Stomach (tissue), 9 donors: ENCODE results near the gene RAB26. TPM values are rescaled to one million over a fixed set of nuclear protein-coding genes. Genes with fewer than 3 reads are reported as not detected.

Experiments used
- DNase-seq, 2 donors: peaks; one replicate each; pipeline versions ENCODE4 v3.0.0 to v3.0.0-alpha.2; 2013 to 2019
- H3K27ac ChIP-seq, 5 donors: fragments of 200-600 bp in 4 of 5; sonication (generic) in 4 of 5; one replicate each; pipeline ENCODE4 v1.5.1; 2013 to 2019; ENCODE audit warnings: mild to moderate bottlenecking in 1 of 5, moderate library complexity in 1 of 5
- H3K27me3 ChIP-seq, 3 donors: fragments of 200-600 bp; sonication (generic); one replicate each; pipeline ENCODE4 v1.5.1; 2017 to 2019; ENCODE audit warnings: mixed run types in 1 of 3
- H3K36me3 ChIP-seq, 4 donors: fragments of 200-600 bp; sonication (generic); 1 replicate in 3 of 4; 2 replicates in 1 of 4; pipeline ENCODE4 v1.5.1; 2016 to 2019
- H3K4me1 ChIP-seq, 4 donors: fragments of 200-600 bp; sonication (generic); one replicate each; pipeline ENCODE4 v1.5.1; 2016 to 2019
- H3K4me3 ChIP-seq, 4 donors: fragments of 200-600 bp; sonication (generic) in 3 of 4; one replicate each; pipeline ENCODE4 v1.5.1; 2016 to 2019; ENCODE audit warnings: mild to moderate bottlenecking in 1 of 4
- H3K9me3 ChIP-seq, 4 donors: fragments of 200-600 bp; sonication (generic); one replicate each; pipeline ENCODE4 v1.5.1; 2016 to 2019
- CTCF ChIP-seq, 7 experiments: fragments of 450-650 bp in 4 of 7; fragments of 200-600 bp in 3 of 7; sonication (generic) in 3 of 7; IDR thresholded peaks; one replicate each; pipeline ENCODE4 v1.5.1; 2016 to 2019; ENCODE audit warnings: antibody characterized with exemption in 7 of 7, control low read depth in 2 of 7, mild to moderate bottlenecking in 1 of 7
- EP300 ChIP-seq: sonication (generic); formaldehyde crosslinking; IDR thresholded peaks from one replicate; pipeline ENCODE4 v1.6.1; 2017; ENCODE audit warnings: antibody characterized with exemption
- POLR2A ChIP-seq, 4 donors: fragments of 450-650 bp; IDR thresholded peaks; one replicate each; pipeline ENCODE4 v1.6.1; 2016; ENCODE audit warnings: antibody characterized with exemption in 4 of 4, control low read depth in 2 of 4, mild to moderate bottlenecking in 1 of 4, moderate library complexity in 1 of 4
- POLR2AphosphoS5 ChIP-seq, 3 donors: sonication (generic); formaldehyde crosslinking; IDR thresholded peaks; one replicate each; pipeline ENCODE4 v1.6.1; 2016; ENCODE audit warnings: antibody characterized with exemption in 3 of 3
- WGBS, 5 donors: extraction: QIAGEN DNeasy Blood & Tissue Kit in 3 of 5; methylation state at CpG; one replicate each; pipeline versions ENCODE4 v1.1.5 to v1.1.7; 2013 to 2018; 5-methylcytosine and 5-hydroxymethylcytosine counted together
- intact Hi-C: fragments of 100-400 bp; cut with DNase I; formaldehyde crosslinking; loops from one replicate; pipeline ENCODE4 v1.15.1; 2023; ENCODE audit warnings: low total_unique reads
- polyA plus RNA-seq, 3 donors: library from polyadenylated mRNA; stranded (reverse); fragments of 200-250 nt; gene quantifications; one replicate each; pipeline ENCODE4 v1.2.3, GENCODE V29; 2013
- total RNA-seq, 5 donors: library from RNA; depleted of rRNA; stranded (reverse); fragments of >200 nt; gene quantifications; one replicate each; pipeline versions ENCODE4 v1.1.0 to v1.2.3, GENCODE V29; 2014 to 2016
- donor health status: healthy with polysubstance abuse.
- donor health status: Bipolar disorder and iron deficiency.
- donor health status: healthy.

RAB26 gene
- total and polyA plus RNA-seq, 8 donors = 15.1 to 114 (median 27.2) TPM; not detected in 3

- no peak for DNase-seq
- Histone ChIP-seq H3K27me3 (peaks cover 0 to 13% (median 0%) of the 10 kb centered on the region in 3 donors), H3K27ac (no peak overlapping the region), H3K4me3 (no peak overlapping the region), H3K36me3 (peaks cover 12 to 14% (median 13%) of the 10 kb centered on the region in 4 donors), H3K9me3 (no peaks in the 10 kb centered on the region), H3K4me1 (peaks cover 0 to 5% (median 3%) of the 10 kb centered on the region in 4 donors)
- intact Hi-C loops = no loop called here
- TF ChIP-seq EP300 (no peak), CTCF (IDR thresholded peaks at IDR 0.05) (no peak), POLR2A (IDR thresholded peaks at IDR 0.05) (no peak)
- 83 to 90% (median 89%) methylated on average over 9 to 20 of the region's 20 CpGs for WGBS, 5 donors
Observed at GRCh38 chr16:2181952-2182351, 33.5 kb downstream of the RAB26 start.

- no peak for DNase-seq
- no peak for TF ChIP-seq POLR2A (IDR thresholded peaks at IDR 0.05)
- no peak for TF ChIP-seq CTCF (IDR thresholded peaks at IDR 0.05)
- no peak for TF ChIP-seq EP300
- TF ChIP-seq POLR2AphosphoS5 (IDR thresholded peaks at IDR 0.05) = no peak
- Histone ChIP-seq H3K4me1 (peaks cover 0 to 1% (median under 1%) of the 10 kb centered on the region in 4 donors), H3K36me3 (no peaks in the 10 kb centered on the region), H3K9me3 (no peaks in the 10 kb centered on the region), H3K4me3 (no peak overlapping the region), H3K27me3 (peaks cover 0 to 5% (median 0%) of the 10 kb centered on the region in 3 donors), H3K27ac (no peak overlapping the region)
- WGBS, 5 donors = 89 to 94% (median 91%) methylated on average over 17 to 30 of the region's 30 CpGs
- intact Hi-C loops = no loop called here
Observed at GRCh38 chr16:2183671-2184070, 35.2 kb downstream of the RAB26 start.

- Histone ChIP-seq H3K27ac (no peak overlapping the region), H3K36me3 (no peaks in the 10 kb centered on the region), H3K4me1 (no peaks in the 10 kb centered on the region), H3K27me3 (peaks cover 0 to 2% (median 0%) of the 10 kb centered on the region in 3 donors), H3K4me3 (no peak overlapping the region), H3K9me3 (no peaks in the 10 kb centered on the region)
- DNase-seq = no peak
- 82 to 91% (median 85%) methylated on average over 17 to 19 of the region's 19 CpGs for WGBS, 5 donors
- no peak for TF ChIP-seq POLR2AphosphoS5 (IDR thresholded peaks at IDR 0.05)
- intact Hi-C loops = no loop called here
Observed at GRCh38 chr16:2184346-2184745, 35.9 kb downstream of the RAB26 start.

- no peaks in the 10 kb centered on the region for H3K4me1 ChIP-seq
- intact Hi-C loops = no loop called here
- no peaks in the 10 kb centered on the region for H3K27me3 ChIP-seq
- no peaks in the 10 kb centered on the region for H3K36me3 ChIP-seq
- no peak for DNase-seq
- no peak overlapping the region for H3K4me3 ChIP-seq
- no peaks in the 10 kb centered on the region for H3K9me3 ChIP-seq
- TF ChIP-seq POLR2AphosphoS5 (IDR thresholded peaks at IDR 0.05) = no peak
- TF ChIP-seq EP300 = no peak
- no peak for TF ChIP-seq CTCF (IDR thresholded peaks at IDR 0.05)
- no peak for TF ChIP-seq POLR2A (IDR thresholded peaks at IDR 0.05)
- no peak overlapping the region for H3K27ac ChIP-seq
- WGBS, 5 donors = 73 to 100% (median 82%) methylated on average over 1 to 20 of the region's 20 CpGs
Observed at GRCh38 chr16:2184962-2185361, 36.5 kb downstream of the RAB26 start.

GRCh38 chr16:2186064-2186463, 37.6 kb downstream of the RAB26 start:
- no peak for DNase-seq
- H3K4me3 ChIP-seq = no peak overlapping the region
- H3K27ac ChIP-seq = no peak overlapping the region
- no peaks in the 10 kb centered on the region for H3K9me3 ChIP-seq
- no peaks in the 10 kb centered on the region for H3K36me3 ChIP-seq
- 86 to 89% (median 87%) methylated on average over 13 of the region's 13 CpGs for WGBS, 5 donors
- no peaks in the 10 kb centered on the region for H3K4me1 ChIP-seq
- H3K27me3 ChIP-seq = no peaks in the 10 kb centered on the region
- intact Hi-C loops = no loop called here
- TF ChIP-seq POLR2AphosphoS5 (IDR thresholded peaks at IDR 0.05) = no peak
- TF ChIP-seq CTCF (IDR thresholded peaks at IDR 0.05) = no peak
- no peak for TF ChIP-seq EP300
